Endothelial cell (in vitro differentiated cells): ENCODE measurements around the gene KAZN. TPM values are rescaled to one million over a fixed set of nuclear protein-coding genes. Genes with fewer than 3 reads are reported as not detected.
A peak's percentile ranks its signal among the peaks of the same experiment; 100 is the strongest.

ENCODE experiments used
- DNase-seq: peaks from one replicate; pipeline ENCODE4 v3.0.0; 2021; ENCODE audit warnings: low spot score
- H3K27ac Mint-ChIP-seq: one replicate; pipeline ENCODE4 v1.8.0; 2021; ENCODE audit warnings: mixed read lengths, inconsistent platforms; ENCODE audit not compliant: unreplicated experiment
- H3K27me3 Mint-ChIP-seq: one replicate; pipeline ENCODE4 v1.8.0; 2021; ENCODE audit warnings: mild to moderate bottlenecking, moderate library complexity, mixed read lengths, inconsistent platforms; ENCODE audit not compliant: unreplicated experiment
- H3K36me3 Mint-ChIP-seq: one replicate; pipeline ENCODE4 v1.8.0; 2021; ENCODE audit warnings: mild to moderate bottlenecking, low read depth, mixed read lengths, inconsistent platforms; ENCODE audit not compliant: unreplicated experiment
- H3K4me1 Mint-ChIP-seq: one replicate; pipeline ENCODE4 v1.8.0; 2021; ENCODE audit warnings: mild to moderate bottlenecking, mixed read lengths, inconsistent platforms; ENCODE audit not compliant: unreplicated experiment
- H3K4me3 Mint-ChIP-seq: one replicate; pipeline ENCODE4 v1.8.0; 2021; ENCODE audit warnings: mild to moderate bottlenecking, mixed read lengths, inconsistent platforms; ENCODE audit not compliant: unreplicated experiment
- H3K9me3 Mint-ChIP-seq: one replicate; pipeline ENCODE4 v1.8.0; 2021; ENCODE audit warnings: mixed read lengths, inconsistent platforms; ENCODE audit not compliant: unreplicated experiment
- total RNA-seq: library from RNA; stranded (reverse); fragmentation: NEBNext Ultra II Directional; extraction: Animal tissue kit (Norgen Biotek cat#: 25700); gene quantifications from one replicate; pipeline ENCODE4 v1.2.1, GENCODE V29; 2021; ENCODE audit not compliant: unreplicated experiment
- TF ChIP-seq, protein P1 (sequence below): fragments of 200-600 bp; sonication (generic); IDR thresholded peaks from one replicate; pipeline ENCODE4 v1.5.0; 2021; ENCODE audit warnings: antibody characterized with exemption; ENCODE audit not compliant: unreplicated experiment

The KAZN gene
- total RNA-seq, 1 donor from 2014 or later, result 10.1 TPM

DNA sequence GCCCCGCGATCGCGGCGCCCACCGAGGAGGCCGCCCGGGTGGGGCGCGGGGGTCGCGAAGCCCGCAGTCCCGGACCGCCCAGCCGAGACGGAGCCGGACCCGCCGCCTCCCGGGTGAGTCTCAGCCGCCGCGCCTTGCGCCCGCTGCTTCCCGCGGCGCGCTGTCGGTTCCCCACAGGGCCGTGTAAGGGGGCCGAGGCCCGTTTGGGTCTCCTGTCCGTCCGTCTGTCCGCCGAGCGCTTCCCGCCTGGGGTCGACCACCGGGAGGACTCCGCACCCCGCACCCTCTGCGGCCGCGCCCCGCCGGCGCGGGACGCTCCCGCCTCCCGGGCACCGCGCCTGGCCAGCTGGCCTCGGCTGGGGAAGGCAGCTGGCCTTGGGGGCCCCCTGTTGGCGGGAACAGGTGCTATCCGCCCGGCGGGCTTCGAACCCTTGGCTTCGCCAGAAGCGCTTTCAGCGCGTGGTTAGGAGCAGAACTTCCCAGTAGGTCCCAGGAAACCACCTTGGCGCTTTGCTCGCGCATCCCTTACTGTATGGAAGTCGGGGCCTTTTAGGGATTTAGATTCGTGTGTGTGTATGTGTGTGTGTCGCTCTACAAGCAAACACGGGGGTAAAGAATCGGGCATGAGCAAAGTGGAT, 555.5 kb downstream of the KAZN start:
- Mint-ChIP-seq H3K27ac (peak overlapping the region; percentile 83), H3K4me1 (peaks cover 53% of the 10 kb centered on the region)

DNA sequence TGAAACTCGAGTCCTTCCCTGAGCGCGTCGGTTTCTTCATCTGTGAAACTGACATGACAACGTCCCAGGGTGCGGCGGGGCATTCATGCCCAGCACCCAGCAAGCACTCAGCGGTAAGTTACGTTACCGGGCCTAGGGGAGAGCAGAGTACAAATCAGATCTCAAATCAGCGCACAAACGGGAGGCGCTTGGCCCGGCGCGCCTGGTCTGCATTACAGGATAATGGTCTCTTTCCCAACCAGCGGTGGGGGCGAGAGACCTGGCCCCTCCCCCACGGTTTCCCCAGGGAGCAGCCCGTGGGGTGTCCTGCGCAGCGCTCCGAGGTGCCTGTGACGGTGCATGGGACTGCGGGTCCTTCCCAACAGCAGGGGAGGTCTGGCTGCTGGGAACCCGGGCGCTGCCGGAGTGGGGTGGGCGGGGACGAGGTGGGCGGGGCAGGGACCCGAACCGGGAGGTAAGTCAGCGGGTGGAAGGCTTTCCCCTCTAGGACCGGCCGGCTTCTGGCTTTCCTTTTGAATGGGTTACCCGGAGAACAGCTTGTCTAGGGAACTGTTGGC, 556.1 kb downstream of the KAZN start:
- Mint-ChIP-seq H3K4me1 (peaks cover 56% of the 10 kb centered on the region), H3K36me3 (peaks cover 3% of the 10 kb centered on the region), H3K27me3 (peaks cover 6% of the 10 kb centered on the region), H3K4me3 (peak overlapping the region; percentile 98), H3K9me3 (no peaks in the 10 kb centered on the region), H3K27ac (peak overlapping the region; percentile 83)
- TF ChIP-seq, protein P1, sequence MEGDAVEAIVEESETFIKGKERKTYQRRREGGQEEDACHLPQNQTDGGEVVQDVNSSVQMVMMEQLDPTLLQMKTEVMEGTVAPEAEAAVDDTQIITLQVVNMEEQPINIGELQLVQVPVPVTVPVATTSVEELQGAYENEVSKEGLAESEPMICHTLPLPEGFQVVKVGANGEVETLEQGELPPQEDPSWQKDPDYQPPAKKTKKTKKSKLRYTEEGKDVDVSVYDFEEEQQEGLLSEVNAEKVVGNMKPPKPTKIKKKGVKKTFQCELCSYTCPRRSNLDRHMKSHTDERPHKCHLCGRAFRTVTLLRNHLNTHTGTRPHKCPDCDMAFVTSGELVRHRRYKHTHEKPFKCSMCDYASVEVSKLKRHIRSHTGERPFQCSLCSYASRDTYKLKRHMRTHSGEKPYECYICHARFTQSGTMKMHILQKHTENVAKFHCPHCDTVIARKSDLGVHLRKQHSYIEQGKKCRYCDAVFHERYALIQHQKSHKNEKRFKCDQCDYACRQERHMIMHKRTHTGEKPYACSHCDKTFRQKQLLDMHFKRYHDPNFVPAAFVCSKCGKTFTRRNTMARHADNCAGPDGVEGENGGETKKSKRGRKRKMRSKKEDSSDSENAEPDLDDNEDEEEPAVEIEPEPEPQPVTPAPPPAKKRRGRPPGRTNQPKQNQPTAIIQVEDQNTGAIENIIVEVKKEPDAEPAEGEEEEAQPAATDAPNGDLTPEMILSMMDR, result no peak
- peak; percentile 59 for DNase-seq

More for the DNA sequence above, 555.5 kb downstream of the KAZN start:
- Mint-ChIP-seq H3K9me3 (no peaks in the 10 kb centered on the region), H3K36me3 (peaks cover 3% of the 10 kb centered on the region), H3K4me3 (peak overlapping the region; percentile 98), H3K27me3 (peaks cover 6% of the 10 kb centered on the region)
- TF ChIP-seq, protein P1, result peak; percentile 80
- DNase-seq, result peak; percentile 81

DNA sequence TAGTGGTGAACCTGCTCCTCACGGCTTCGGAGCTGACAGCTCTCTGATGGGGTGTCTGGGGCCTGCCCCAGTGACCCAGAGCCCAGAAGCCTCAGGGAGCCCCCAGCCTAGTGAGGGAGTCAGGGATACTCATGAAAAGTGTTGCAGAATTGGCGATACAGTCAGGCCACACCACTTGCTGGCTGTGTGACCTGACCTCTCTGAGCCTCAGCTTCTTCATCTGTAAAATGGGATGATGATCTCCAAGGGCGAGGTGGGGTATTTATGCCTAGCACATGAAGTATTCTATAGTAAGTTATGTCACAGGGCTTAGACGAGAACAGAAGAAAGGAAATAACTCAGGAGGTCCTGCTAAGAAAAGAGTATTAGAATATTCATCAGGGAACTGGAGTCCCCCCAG, 556.7 kb downstream of the KAZN start:
- Mint-ChIP-seq H3K9me3 (no peaks in the 10 kb centered on the region), H3K27ac (no peak overlapping the region), H3K4me3 (peak overlapping the region; percentile 98), H3K36me3 (peaks cover 3% of the 10 kb centered on the region), H3K4me1 (peaks cover 60% of the 10 kb centered on the region), H3K27me3 (peaks cover 6% of the 10 kb centered on the region)
- DNase-seq, result no peak
- TF ChIP-seq, protein P1, result no peak

DNA sequence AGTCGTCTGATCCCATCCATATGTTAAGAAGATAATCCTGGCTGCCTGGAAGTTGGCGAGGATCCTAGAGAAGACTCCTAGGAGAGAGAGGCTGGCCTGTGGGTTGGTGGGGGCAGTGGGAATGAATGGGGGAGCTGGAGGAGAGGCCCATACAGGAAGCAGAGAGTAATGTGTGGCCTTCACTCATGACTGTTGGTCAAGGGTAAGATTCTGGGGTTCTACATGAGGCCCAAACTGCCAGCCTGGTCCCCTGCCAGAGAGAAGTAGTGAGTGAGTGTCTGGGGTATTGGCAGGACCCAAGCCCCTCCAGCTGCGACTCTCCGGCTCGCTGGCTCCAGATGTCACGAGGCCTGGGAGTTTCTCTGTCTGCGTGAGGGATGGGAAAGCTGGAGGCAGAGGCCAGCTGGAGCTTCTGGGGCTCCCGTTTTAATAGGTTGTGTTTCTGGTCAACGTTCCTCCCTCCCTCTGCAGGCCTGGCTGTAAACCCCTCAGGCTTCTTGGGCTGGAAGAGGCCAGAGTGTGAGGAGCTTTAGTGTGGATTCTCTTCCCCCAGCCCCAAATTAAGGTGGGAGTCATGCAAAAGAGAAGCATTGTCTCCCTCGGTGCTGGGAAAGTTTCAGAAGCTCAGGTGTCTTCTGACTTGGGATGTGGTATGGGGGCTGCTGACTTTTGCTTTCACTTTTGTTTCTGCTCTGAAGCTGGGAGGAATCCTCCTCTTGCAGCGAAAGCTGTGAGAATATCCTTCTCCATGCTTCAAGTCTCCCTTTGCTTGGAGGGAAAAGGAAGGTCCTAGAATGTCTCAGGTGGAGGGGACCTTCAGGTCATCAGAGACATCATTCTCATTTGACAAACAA, 557.6 kb downstream of the KAZN start:
- Mint-ChIP-seq H3K4me3 (peak overlapping the region; percentile 98), H3K4me1 (peaks cover 61% of the 10 kb centered on the region), H3K27ac (no peak overlapping the region), H3K27me3 (peaks cover 6% of the 10 kb centered on the region), H3K36me3 (peaks cover 3% of the 10 kb centered on the region), H3K9me3 (no peaks in the 10 kb centered on the region)
- TF ChIP-seq, protein P1, result no peak
- no peak for DNase-seq
